Activated CD8-positive, alpha-beta T cell treated with anti-CD3 and anti-CD28 coated beads for 36 hours (primary cell): ENCODE measurements around the gene ATP2B2. TPM values are rescaled to one million over a fixed set of nuclear protein-coding genes. Genes with fewer than 3 reads are reported as not detected.

Source experiments
- ATAC-seq: fragments of 200-7000 bp; cut with Tn5 transposase; one replicate; pipeline ENCODE4 v1.10.0; 2021; ENCODE audit warnings: mild to moderate bottlenecking, moderate library complexity
- CTCF ChIA-PET: fragments of 350-600 bp; sonication (Branson Sonifier 250); formaldehyde crosslinking; loops from one replicate; lab custom pipeline; 2021; ENCODE audit warnings: antibody characterized with exemption; lab: Charles Lee
- POLR2A ChIA-PET: fragments of 350-600 bp; sonication (Branson Sonifier 250); formaldehyde crosslinking; loops from one replicate; lab custom pipeline; 2021; ENCODE audit warnings: antibody characterized with exemption; lab: Charles Lee
- DNase-seq: peaks from one replicate; pipeline ENCODE4 v3.0.0-alpha.2; 2020
- H3K27ac Mint-ChIP-seq: one replicate; pipeline ENCODE4 v1.8.0; 2021; ENCODE audit warnings: mild to moderate bottlenecking, mixed read lengths
- H3K27me3 Mint-ChIP-seq: one replicate; pipeline ENCODE4 v1.8.0; 2021; ENCODE audit warnings: mixed read lengths
- H3K36me3 Mint-ChIP-seq: one replicate; pipeline ENCODE4 v1.8.0; 2021; ENCODE audit warnings: low read depth, mixed read lengths
- H3K4me1 Mint-ChIP-seq: one replicate; pipeline ENCODE4 v1.8.0; 2021; ENCODE audit warnings: low read depth, mixed read lengths
- H3K4me3 Mint-ChIP-seq: one replicate; pipeline ENCODE4 v1.8.0; 2021; ENCODE audit warnings: mild to moderate bottlenecking, moderate library complexity, mixed read lengths
- H3K9me3 Mint-ChIP-seq: one replicate; pipeline ENCODE4 v1.8.0; 2021; ENCODE audit warnings: mixed read lengths
- CTCF ChIP-seq: fragments of 200-600 bp; IDR thresholded peaks from one replicate; pipeline ENCODE4 v1.8.0; 2022; ENCODE audit warnings: antibody characterized with exemption, mild to moderate bottlenecking
- intact Hi-C: fragments of 100-400 bp; cut with micrococcal nuclease; formaldehyde crosslinking; loops from one replicate; pipeline ENCODE4 v1.10.0; 2022
- total RNA-seq, 2 experiments: library from RNA; stranded (reverse); gene quantifications; one replicate each; pipeline ENCODE4 v1.2.3, GENCODE V29; 2021

The ATP2B2 gene
- total RNA-seq, 2 experiments from 2014 or later, result not detected

- Mint-ChIP-seq H3K27me3 (no peaks in the 10 kb centered on the region), H3K9me3 (no peaks in the 10 kb centered on the region), H3K4me1 (peaks cover 6% of the 10 kb centered on the region), H3K4me3 (no peak overlapping the region), H3K27ac (no peak overlapping the region), H3K36me3 (no peaks in the 10 kb centered on the region)
- no peak for TF ChIP-seq CTCF
- CTCF ChIA-PET, result interaction anchor here (4.8 kb wide), 1 partner anchor 320 kb away, joined by 35 read pairs; no protein-coding TSS in a partner anchor
- DNase-seq (peak; percentile 69), ATAC-seq (peak; percentile 92)
- intact Hi-C loops, result loop anchor here (5.0 kb wide), 1 partner anchor 318 kb away; no protein-coding TSS in a partner anchor
- POLR2A ChIA-PET, result interaction anchor here (1.4 kb wide), 1 partner anchor 17 kb away, joined by 3 read pairs; no protein-coding TSS in a partner anchor
Measured at GRCh38 chr3:10419637-10420232, 85.7 kb downstream of the ATP2B2 start.

- ChIA-PET POLR2A (interaction anchor here (0.9 kb wide), 1 partner anchor 15 kb away, joined by 3 read pairs; no protein-coding TSS in a partner anchor), CTCF (interaction anchor here (0.7 to 4.8 kb wide), 9 partner anchors 9 to 322 kb away, joined by 3 to 35 read pairs (median 3); no protein-coding TSS in a partner anchor)
- Mint-ChIP-seq H3K27me3 (no peaks in the 10 kb centered on the region), H3K4me3 (no peak overlapping the region), H3K36me3 (no peaks in the 10 kb centered on the region), H3K9me3 (no peaks in the 10 kb centered on the region), H3K4me1 (peaks cover 6% of the 10 kb centered on the region), H3K27ac (no peak overlapping the region)
- DNase-seq (peak; percentile 27), ATAC-seq (no peak)
- peak; percentile 42 for TF ChIP-seq CTCF
- intact Hi-C loops, result loop anchor here (5.0 kb wide), 1 partner anchor 319 kb away; no protein-coding TSS in a partner anchor
Measured at GRCh38 chr3:10417847-10418246, 87.5 kb downstream of the ATP2B2 start.

- no peak overlapping the region for H3K27ac Mint-ChIP-seq
- intact Hi-C loops, result loop anchor here (5.0 kb wide), 1 partner anchor 320 kb away; no protein-coding TSS in a partner anchor
- CTCF ChIA-PET, result interaction anchor here (1.8 to 4.8 kb wide), 2 partner anchors 18 to 323 kb away, joined by 5 to 35 read pairs; no protein-coding TSS in a partner anchor
- POLR2A ChIA-PET, result interaction anchor here (0.9 kb wide), 1 partner anchor 14 kb away, joined by 3 read pairs; no protein-coding TSS in a partner anchor
- TF ChIP-seq CTCF, result no peak
- no peak overlapping the region for H3K4me3 Mint-ChIP-seq
- no peak for ATAC-seq
- no peak for DNase-seq
- H3K9me3 Mint-ChIP-seq, result no peaks in the 10 kb centered on the region
- H3K4me1 Mint-ChIP-seq, result peaks cover 6% of the 10 kb centered on the region
- no peaks in the 10 kb centered on the region for H3K36me3 Mint-ChIP-seq
- H3K27me3 Mint-ChIP-seq, result no peaks in the 10 kb centered on the region
Measured at GRCh38 chr3:10416730-10417300, 88.6 kb downstream of the ATP2B2 start.

- ChIA-PET POLR2A (interaction anchor here (1.6 kb wide), 1 partner anchor 46 kb away, joined by 5 read pairs; no protein-coding TSS in a partner anchor), CTCF (interaction anchor here (0.8 kb wide), 1 partner anchor 325 kb away, joined by 3 read pairs; no protein-coding TSS in a partner anchor)
- intact Hi-C loops, result no loop called here
- Mint-ChIP-seq H3K4me3 (no peak overlapping the region), H3K27me3 (no peaks in the 10 kb centered on the region), H3K9me3 (no peaks in the 10 kb centered on the region), H3K36me3 (no peaks in the 10 kb centered on the region), H3K27ac (no peak overlapping the region), H3K4me1 (no peaks in the 10 kb centered on the region)
- no peak for DNase-seq
- no peak for TF ChIP-seq CTCF
- ATAC-seq, result no peak
Measured at GRCh38 chr3:10413041-10413440, 92.3 kb downstream of the ATP2B2 start.
